HG02678 (cell line): ENCODE measurements around the gene ZSCAN4.

Experiments used
- ATAC-seq: cut with Tn5 transposase; IDR thresholded peaks from one replicate; pipeline ENCODE4 v1.9.1; 2021; ENCODE audit warnings: mild to moderate bottlenecking, moderate library complexity; ENCODE audit not compliant: unreplicated experiment

ZSCAN4 gene, protein sequence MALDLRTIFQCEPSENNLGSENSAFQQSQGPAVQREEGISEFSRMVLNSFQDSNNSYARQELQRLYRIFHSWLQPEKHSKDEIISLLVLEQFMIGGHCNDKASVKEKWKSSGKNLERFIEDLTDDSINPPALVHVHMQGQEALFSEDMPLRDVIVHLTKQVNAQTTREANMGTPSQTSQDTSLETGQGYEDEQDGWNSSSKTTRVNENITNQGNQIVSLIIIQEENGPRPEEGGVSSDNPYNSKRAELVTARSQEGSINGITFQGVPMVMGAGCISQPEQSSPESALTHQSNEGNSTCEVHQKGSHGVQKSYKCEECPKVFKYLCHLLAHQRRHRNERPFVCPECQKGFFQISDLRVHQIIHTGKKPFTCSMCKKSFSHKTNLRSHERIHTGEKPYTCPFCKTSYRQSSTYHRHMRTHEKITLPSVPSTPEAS

DNA sequence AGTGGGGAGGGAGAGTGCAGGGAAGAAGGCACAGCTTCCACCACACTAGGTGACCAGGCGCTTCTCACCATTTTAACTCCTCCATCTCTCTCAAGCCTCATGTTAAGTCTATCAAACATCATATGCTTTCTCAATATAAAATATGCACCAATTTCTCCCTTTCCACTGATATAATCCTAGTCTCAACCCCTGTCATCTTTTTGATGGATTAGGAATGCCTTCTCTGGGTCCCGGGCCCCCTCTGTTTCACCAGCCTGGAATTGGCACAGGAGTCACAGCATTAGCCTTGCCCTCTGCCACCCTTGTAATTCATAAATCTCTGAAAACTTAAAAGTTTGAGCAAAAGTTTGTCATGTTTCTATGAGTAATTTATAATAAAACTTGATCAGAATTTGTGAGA is at the start of gene ZSCAN4:
TSS of gene ZSCAN4 (plus strand) at position 301 of the 400 bp plus-strand sequence. CDS start 7,211 bp downstream, outside the sequence.
- ATAC-seq = no peak

DNA sequence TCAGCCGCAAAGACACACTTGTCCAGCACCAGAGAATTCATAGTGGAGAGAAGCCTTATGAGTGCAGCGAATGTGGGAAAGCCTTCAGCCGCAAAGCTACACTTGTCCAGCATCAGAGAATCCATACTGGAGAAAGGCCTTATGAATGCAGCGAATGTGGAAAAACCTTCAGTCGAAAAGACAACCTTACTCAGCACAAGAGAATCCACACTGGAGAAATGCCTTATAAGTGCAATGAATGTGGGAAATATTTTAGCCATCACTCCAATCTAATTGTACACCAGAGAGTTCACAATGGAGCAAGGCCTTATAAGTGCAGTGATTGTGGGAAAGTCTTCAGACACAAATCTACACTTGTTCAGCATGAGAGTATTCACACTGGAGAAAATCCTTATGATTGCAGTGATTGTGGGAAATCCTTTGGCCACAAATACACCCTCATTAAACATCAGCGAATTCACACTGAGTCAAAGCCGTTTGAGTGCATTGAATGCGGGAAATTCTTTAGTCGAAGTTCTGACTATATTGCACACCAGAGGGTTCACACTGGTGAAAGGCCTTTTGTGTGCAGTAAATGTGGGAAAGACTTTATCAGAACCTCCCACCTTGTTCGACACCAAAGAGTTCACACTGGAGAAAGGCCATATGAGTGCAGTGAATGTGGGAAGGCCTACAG is 47.9 kb upstream of the ZSCAN4 start:
- no peak for ATAC-seq

DNA sequence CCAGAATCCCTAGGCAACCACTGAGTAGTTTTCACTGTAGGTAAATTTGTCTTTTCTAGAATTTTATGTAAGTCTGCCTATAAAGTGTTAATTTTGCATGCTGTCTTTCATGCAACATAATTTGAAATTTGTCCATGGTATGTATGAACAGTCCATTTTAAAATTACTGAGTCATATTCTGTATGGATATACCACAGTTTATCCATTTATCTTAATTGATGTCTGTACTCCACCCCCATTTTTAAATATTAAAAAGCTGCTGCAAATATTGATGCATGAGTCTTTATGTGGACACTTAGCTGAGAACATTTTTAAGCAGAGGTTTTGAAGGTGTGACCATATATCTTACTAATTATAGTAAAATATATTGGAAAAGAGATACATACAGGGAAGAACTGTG is 45.6 kb upstream of the ZSCAN4 start:
- ATAC-seq = no peak

DNA sequence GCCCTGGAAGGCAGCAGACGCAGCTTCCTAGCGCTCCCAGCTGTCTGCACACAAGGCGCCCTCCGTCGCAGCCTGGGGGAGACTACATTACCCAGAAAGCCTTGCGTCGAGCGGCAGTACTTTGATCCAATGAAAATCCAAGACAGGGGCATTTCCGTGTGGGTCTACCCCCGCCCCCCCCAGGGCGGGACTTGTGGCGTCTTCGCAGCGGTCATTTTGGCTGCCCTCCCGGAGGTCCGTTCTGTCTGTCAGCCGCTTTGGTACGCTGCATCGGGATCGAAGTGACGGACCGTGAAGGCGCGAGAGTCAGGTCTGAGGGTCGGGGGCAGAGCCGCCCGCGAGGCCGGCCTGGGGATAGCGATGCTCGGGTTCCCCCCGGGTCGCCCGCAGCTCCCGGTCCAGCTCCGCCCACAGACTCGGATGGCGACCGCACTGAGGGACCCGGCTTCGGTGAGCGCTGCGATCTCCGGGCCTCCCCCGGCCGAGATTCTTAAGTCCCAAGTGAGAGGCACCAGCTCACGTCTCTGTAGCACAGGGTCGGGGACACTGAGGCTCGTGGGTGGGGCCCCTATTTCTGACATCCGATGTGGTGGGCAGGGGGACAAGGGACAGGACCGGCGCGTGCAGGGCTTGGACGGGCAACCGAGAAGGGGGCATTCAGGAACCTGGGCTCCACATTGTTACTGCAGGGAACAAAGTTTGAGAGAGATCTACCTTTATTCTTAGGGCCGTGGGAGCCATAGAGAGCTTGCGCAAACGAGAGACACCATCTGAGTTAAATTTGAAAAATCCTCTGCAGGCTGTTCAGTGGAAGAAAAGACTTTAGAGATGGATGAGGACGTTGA is 35.5 kb upstream of the ZSCAN4 start, which contains the start of gene ZNF211:
TSS of gene ZNF211 (plus strand) at position 182 of the 845 bp plus-strand sequence. CDS start at position 361, 179 bp downstream.
- peak; percentile 99 for ATAC-seq

DNA sequence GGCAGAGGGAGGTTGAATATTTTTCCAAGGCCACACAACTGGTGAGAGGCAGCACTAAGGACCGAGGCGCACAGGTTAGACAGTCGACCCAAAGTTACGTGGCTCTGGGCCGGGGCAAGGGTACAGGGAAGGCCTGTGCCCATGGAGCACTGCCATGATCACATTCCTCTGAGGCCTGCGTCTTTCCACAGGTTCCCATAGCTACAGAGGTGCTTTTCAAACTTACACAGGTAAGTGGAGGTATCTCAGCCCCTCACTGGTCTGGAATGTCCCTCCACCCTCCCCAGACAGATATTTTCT is 35.0 kb upstream of the ZSCAN4 start:
- ATAC-seq = no peak

DNA sequence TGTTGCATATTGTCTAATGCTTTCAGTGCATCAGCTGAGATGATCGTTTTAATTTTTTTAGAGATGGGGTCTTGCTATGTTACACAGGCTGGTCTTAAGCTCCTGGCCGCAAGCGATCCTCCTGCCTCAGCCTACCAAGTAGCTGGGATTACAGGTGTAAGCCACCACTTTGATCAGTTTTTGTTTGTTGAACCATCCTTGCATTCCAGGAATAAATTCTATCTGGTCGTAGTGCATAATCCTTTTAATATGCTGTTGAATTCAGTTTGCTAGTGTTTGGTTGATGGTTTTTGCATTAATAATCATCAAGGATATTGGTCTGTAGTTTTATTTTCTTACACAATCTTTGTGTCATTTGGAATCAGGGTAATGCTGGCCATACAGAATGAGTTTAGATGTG is 31.4 kb upstream of the ZSCAN4 start:
- no peak for ATAC-seq

DNA sequence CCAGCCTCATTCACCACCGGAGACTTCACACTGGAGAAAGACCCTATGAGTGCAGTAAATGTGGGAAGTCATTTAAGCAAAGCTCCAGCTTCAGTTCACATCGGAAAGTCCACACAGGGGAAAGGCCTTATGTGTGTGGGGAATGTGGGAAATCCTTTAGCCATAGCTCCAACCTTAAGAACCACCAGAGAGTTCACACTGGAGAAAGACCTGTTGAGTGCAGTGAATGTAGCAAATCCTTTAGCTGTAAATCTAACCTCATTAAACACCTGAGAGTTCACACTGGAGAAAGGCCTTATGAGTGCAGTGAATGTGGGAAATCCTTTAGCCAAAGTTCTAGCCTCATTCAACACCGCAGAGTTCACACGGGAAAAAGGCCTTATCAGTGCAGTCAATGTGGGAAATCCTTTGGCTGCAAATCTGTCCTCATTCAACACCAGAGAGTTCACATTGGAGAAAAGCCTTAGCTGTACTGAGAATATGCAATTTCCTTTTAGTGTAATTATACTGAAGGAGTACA is 27.0 kb upstream of the ZSCAN4 start:
- no peak for ATAC-seq

GRCh38 chr19:57642396-57643046 is 26.2 kb upstream of the ZSCAN4 start:
- no peak for ATAC-seq

DNA sequence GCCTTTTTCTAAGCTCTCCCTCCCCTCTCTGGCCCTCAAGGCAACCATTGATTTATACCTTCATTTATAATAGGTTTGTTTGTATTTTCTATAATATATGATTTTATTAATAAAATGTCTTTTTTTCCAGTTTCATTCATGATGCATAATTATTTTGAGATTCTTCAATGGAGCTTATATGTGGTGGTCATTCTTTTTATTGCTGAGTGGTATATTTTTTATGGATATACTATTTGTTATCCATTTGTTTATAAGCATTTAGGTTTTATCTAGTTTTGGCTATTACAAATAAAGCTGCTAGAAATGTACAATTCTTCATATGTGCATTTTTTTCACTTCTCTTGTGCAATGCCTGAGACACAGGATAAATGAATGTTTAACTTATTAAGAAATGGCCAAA is 25.0 kb upstream of the ZSCAN4 start:
- ATAC-seq = no peak

GRCh38 chr19:57648331-57649003 is 20.3 kb upstream of the ZSCAN4 start:
- ATAC-seq = no peak

- no peak for ATAC-seq
Measured at GRCh38 chr19:57651654-57651996, 17.1 kb upstream of the ZSCAN4 start.

DNA sequence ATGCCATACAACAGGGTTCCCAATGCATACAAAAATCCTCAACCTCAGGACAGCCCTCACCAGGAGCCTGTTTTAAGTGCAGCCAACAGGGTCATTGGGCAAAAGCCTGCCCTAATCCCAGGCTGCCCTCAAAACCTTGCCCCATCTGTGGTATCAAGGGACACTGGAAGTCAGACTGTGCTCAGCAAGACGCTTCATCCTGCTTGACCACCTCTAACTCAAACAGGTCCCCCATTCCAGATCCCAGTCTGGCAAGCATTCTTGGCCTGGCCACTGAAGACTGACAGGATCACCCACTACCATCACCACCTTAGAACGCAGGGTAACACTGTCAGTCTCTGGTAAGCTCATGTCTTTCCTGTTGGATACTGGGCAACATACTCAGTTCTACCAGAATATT is 15.0 kb upstream of the ZSCAN4 start:
- no peak for ATAC-seq

GRCh38 chr19:57655443-57655842 is 13.3 kb upstream of the ZSCAN4 start:
- ATAC-seq = no peak

DNA sequence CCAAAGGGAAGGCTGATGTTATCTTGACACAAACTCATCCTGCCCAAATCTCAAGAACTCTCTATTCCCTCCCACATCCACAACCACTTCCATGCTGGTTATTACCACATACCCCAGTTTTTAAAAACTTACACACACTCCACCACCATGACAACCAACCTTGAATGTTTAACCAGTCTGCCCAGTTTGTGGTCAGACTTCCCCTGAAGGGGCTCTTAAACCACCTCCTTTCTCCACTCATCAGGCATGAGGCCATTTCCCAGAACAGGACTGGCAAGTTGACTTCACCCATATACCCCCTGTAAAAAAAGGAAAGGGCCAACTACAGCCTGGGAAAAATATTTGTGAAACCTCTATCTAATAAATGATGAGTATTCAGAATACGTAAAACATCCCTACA is 12.4 kb upstream of the ZSCAN4 start:
- ATAC-seq = no peak

DNA sequence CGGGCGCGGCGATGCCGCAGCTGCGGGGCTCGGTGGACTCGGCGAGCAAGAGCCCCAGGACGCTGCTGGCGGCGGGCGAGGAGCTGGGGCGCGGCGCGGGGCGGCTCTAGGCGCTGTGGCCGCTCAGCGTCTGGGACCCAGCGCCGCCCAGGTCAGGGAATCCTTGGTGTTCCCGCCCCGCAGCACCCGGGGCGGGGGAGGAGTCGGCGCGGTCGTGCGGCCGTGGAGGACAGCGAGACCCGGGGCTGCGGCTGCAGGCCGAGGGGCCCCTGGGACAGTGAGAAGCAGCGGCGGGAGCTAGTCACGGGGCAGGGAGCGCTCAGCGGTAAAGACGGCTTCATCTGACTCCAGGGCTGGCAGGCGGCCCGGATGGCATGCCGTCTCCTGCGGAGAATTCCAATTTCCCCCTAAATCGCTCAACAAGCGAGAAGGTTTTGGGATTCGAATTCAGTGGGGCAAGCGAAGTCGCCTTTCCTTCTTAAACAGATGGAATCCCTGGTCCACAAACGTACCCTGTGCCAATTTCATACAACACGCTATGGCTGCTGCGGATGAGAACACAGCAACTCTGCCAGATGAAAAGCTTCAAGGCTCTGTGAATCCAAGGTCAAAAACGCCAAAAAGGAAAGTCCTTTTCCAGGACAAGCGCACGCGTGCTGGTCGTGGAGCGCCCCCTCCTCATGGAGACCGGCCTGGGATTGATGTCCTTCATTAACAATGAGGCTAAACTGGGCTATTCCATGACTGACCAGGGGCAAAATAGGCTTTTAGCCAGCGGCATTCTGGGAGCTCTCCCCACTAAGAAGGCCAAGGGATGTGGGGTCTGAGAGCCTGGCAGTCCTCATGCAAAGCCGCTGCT is 4.2 kb upstream of the ZSCAN4 start:
- no peak for ATAC-seq

DNA sequence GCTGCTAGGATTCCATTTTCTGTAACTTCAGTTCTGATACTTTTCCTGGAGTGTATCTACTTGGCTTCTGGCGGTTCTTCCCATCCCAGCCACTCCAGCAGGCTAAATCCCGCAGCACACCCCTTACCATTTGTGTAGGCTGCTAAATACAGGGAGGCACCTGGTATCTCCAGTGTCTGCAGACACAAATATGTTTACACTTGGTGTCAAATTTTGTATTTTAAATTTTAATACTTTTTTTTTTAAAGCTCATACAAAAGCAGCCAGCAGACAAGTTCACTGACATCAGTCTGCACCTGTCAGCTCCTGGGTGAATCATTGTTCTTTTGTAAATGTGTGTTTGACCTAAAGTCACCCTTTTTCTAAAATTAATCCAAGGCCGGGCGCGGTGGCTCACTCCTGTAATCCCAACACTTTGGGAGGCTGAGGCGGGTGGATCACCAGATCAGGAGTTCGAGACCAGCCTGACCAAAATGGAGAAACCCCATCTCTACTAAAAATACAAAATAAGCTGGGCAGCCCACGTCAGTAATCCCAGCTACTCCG is 3.4 kb upstream of the ZSCAN4 start:
- ATAC-seq = no peak

GRCh38 chr19:57667228-57667627 is 1.5 kb upstream of the ZSCAN4 start:
- ATAC-seq = no peak

GRCh38 chr19:57671124-57671895 is 2.6 kb downstream of the ZSCAN4 start:
- ATAC-seq = no peak
